ENCODE data around the gene OSBPL2. TPM values are rescaled to one million over a fixed set of nuclear protein-coding genes. Genes with fewer than 3 reads are reported as not detected.

The OSBPL2 gene
- total and polyA plus RNA-seq, 9 of the 15 experiments (the other 6 are each of a cell fraction or from before 2014, with no cell fraction given), result 2.5 to 25.6 (median 14.1) TPM

- ChIA-PET CTCF (ENCODE audit: low intra/inter-chr PET ratio) (no interaction called here), POLR2A (no interaction called here)
- peaks cover 10 to 44% of the 10 kb centered on the region in 2 experiments; a peak in 4 of 5 replicates for H3K4me1 ChIP-seq (replicated peaks in 1 of 2; ENCODE audit: control insufficient read depth in 2 of 2, insufficient read depth in 2 of 2, low read length in 2 of 2)
- peaks cover 7% of the 10 kb centered on the region; the same call in 1 of the 2 replicates for H3K9me3 ChIP-seq (replicated peaks; ENCODE audit: control insufficient read depth, insufficient read depth, low read depth, low read length)
- DNase-seq (ENCODE audit: extremely low read depth in 1 of 4, low spot score in 3 of 4) (no peak), FAIRE-seq (no peak), ATAC-seq (no peak)
- H3K9ac ChIP-seq (ENCODE audit: insufficient read depth in 1 of 2, low read depth in 2 of 2, low read length in 2 of 2), result no peak overlapping the region
- no TSS peak for BruUV-seq (replicated peaks)
- H3K9me1 ChIP-seq (ENCODE audit: control insufficient read depth, insufficient read depth, low read length), result peaks cover 11% of the 10 kb centered on the region
- WGBS (ENCODE audit: insufficient coverage, low coverage, missing lambda C conversion rate), result 21% methylated on average over 18 of the region's 18 CpGs
- H4K20me1 ChIP-seq (replicated peaks; ENCODE audit: control insufficient read depth, insufficient read depth, low read length), result no peaks in the 10 kb centered on the region
- no peaks in the 10 kb centered on the region for H3K36me3 ChIP-seq (ENCODE audit: control insufficient read depth, insufficient read depth, low read length)
- no peaks in the 10 kb centered on the region for H3K27me3 ChIP-seq (ENCODE audit: control insufficient read depth in 2 of 2, insufficient read depth in 2 of 2, low read length in 2 of 2)
- no peaks in the 10 kb centered on the region for H3K79me2 ChIP-seq (ENCODE audit: control insufficient read depth, insufficient read depth, low read length)
- no peak overlapping the region for H2AFZ ChIP-seq (ENCODE audit: low read depth, low read length)
- in situ Hi-C loops (cut with MboI), result no loop called here
- intact Hi-C loops (cut with micrococcal nuclease), result no loop called here
- no peak overlapping the region for H3K27ac ChIP-seq (ENCODE audit: extremely low read depth, low read depth, low read length)
- no peak overlapping the region for H3K4me2 ChIP-seq (ENCODE audit: insufficient read depth, low read length)
- H3K4me3 ChIP-seq, result no peak overlapping the region
- TF ChIP-seq KAT7 (CRISPR knock-in tag; IDR thresholded peaks at IDR 0.05; ENCODE audit: borderline replicate concordance) (no peak), SRF (CRISPR knock-in tag; IDR thresholded peaks at IDR 0.05) (no peak), THAP7 (CRISPR knock-in tag; IDR thresholded peaks at IDR 0.05) (no peak), ZNF780A (CRISPR knock-in tag; IDR thresholded peaks at IDR 0.05) (no peak), MYBL2 (IDR thresholded peaks at IDR 0.05; ENCODE audit: low read depth) (no peak), MYBL2 (CRISPR knock-in tag; IDR thresholded peaks at IDR 0.05; ENCODE audit: borderline replicate concordance) (no peak), USF2 (CRISPR knock-in tag; IDR thresholded peaks at IDR 0.05) (no peak), MAX (CRISPR knock-in tag; IDR thresholded peaks at IDR 0.05) (no peak), PHB2 (IDR thresholded peaks at IDR 0.05; ENCODE audit: low read depth) (no peak), ZNF511 (CRISPR knock-in tag; IDR thresholded peaks at IDR 0.05) (no peak), ZNF384 (IDR thresholded peaks at IDR 0.05; ENCODE audit: low read depth, low read length) (no peak), ZNF408 (CRISPR knock-in tag; IDR thresholded peaks at IDR 0.05; ENCODE audit: low read depth) (no peak), ATF4 (CRISPR knock-in tag; IDR thresholded peaks at IDR 0.05) (no peak), LCOR (CRISPR knock-in tag; IDR thresholded peaks at IDR 0.05) (no peak), TAF1 (IDR thresholded peaks at IDR 0.05; ENCODE audit: control insufficient read depth, extremely low read depth, insufficient read depth, low read length, severe bottlenecking) (no peak), MIER1 (IDR thresholded peaks at IDR 0.05; ENCODE audit: low read depth) (no peak), ZBTB26 (CRISPR knock-in tag; IDR thresholded peaks at IDR 0.05) (no peak), ZC3H4 (CRISPR knock-in tag; IDR thresholded peaks at IDR 0.05; ENCODE audit: borderline replicate concordance) (no peak)
Measured at GRCh38 chr20:62232770-62233645, 5.3 kb upstream of the OSBPL2 start.

Measured in K562 (cell line).